ENCODE measurements around the gene KANSL1L. TPM values are rescaled to one million over a fixed set of nuclear protein-coding genes. Genes with fewer than 3 reads are reported as not detected.

Gene KANSL1L
- total RNA-seq, 2 donors from 2014 or later = 36.1 to 40.3 TPM

GRCh38 chr2:210203558-210203957 is 32.3 kb upstream of the KANSL1L start:
- TF ChIP-seq POLR2AphosphoS5 (IDR thresholded peaks at IDR 0.05) = no peak
- TF ChIP-seq POLR2A (IDR thresholded peaks at IDR 0.05) = no peak
- no peak for TF ChIP-seq CTCF (IDR thresholded peaks at IDR 0.05)
- Histone ChIP-seq H3K36me3 (no peaks in the 10 kb centered on the region), H3K27me3 (replicated peaks; ENCODE audit: insufficient read depth) (no peaks in the 10 kb centered on the region), H3K4me3 (no peak overlapping the region), H3K9me3 (no peaks in the 10 kb centered on the region), H3K27ac (peak overlapping the region in 1 of 2 donors; percentile 36), H3K4me1 (replicated peaks) (peaks cover 3% of the 10 kb centered on the region)
- intact Hi-C loops (cut with DNase I) = no loop called here
- peak; percentile 25 for DNase-seq (ENCODE audit: low spot score)
- WGBS = 26% methylated on average over 1 of the region's 1 CpG

- H3K36me3 ChIP-seq = no peaks in the 10 kb centered on the region
- peak in 2 of 4 experiments; percentile 8 to 13 for TF ChIP-seq CTCF (IDR thresholded peaks at IDR 0.05)
- TF ChIP-seq POLR2A (IDR thresholded peaks at IDR 0.05) = no peak
- WGBS = 50% methylated on average over 1 of the region's 1 CpG
- no peaks in the 10 kb centered on the region for H3K4me1 ChIP-seq (replicated peaks)
- DNase-seq (ENCODE audit: low spot score) = no peak
- no peaks in the 10 kb centered on the region for H3K9me3 ChIP-seq
- intact Hi-C loops (cut with DNase I) = no loop called here
- H3K27me3 ChIP-seq (replicated peaks; ENCODE audit: insufficient read depth) = no peaks in the 10 kb centered on the region
- H3K4me3 ChIP-seq = no peak overlapping the region
- peak overlapping the region; percentile 0 to 36 for H3K27ac ChIP-seq
These were observed 31.9 kb upstream of the KANSL1L start for GRCh38 chr2:210203147-210203546.

- intact Hi-C loops (cut with DNase I) = loop anchor here (5.0 kb wide), 1 partner anchor 128 kb away; no protein-coding TSS in a partner anchor
- no peak for DNase-seq (ENCODE audit: low spot score)
These were observed 28.6 kb upstream of the KANSL1L start for GRCh38 chr2:210199854-210200253.

GRCh38 chr2:210199186-210199765 is 28.1 kb upstream of the KANSL1L start:
- H3K4me3 ChIP-seq = no peak overlapping the region
- no peak for TF ChIP-seq POLR2A (IDR thresholded peaks at IDR 0.05)
- TF ChIP-seq POLR2AphosphoS5 (IDR thresholded peaks at IDR 0.05) = no peak
- TF ChIP-seq CTCF (IDR thresholded peaks at IDR 0.05) = peak; percentile 60 to 73 (median 64)
- intact Hi-C loops (cut with DNase I) = loop anchor here (5.0 kb wide), 1 partner anchor 127 kb away; no protein-coding TSS in a partner anchor
- H3K9me3 ChIP-seq = no peaks in the 10 kb centered on the region
- no peaks in the 10 kb centered on the region for H3K4me1 ChIP-seq (replicated peaks)
- H3K27ac ChIP-seq = no peak overlapping the region
- no peaks in the 10 kb centered on the region for H3K27me3 ChIP-seq (replicated peaks; ENCODE audit: insufficient read depth)
- DNase-seq (ENCODE audit: low spot score) = no peak
- no peaks in the 10 kb centered on the region for H3K36me3 ChIP-seq

More at GRCh38 chr2:210199854-210200253, 28.6 kb upstream of the KANSL1L start:
- Histone ChIP-seq H3K27ac (no peak overlapping the region), H3K4me1 (replicated peaks) (no peaks in the 10 kb centered on the region), H3K27me3 (replicated peaks; ENCODE audit: insufficient read depth) (no peaks in the 10 kb centered on the region), H3K9me3 (no peaks in the 10 kb centered on the region), H3K4me3 (no peak overlapping the region), H3K36me3 (no peaks in the 10 kb centered on the region)
- TF ChIP-seq POLR2A (IDR thresholded peaks at IDR 0.05) (no peak), POLR2AphosphoS5 (IDR thresholded peaks at IDR 0.05) (no peak), CTCF (IDR thresholded peaks at IDR 0.05) (no peak)
- 91% methylated on average over 3 of the region's 3 CpGs for WGBS

GRCh38 chr2:210198326-210198725 is 27.1 kb upstream of the KANSL1L start:
- TF ChIP-seq POLR2A (IDR thresholded peaks at IDR 0.05) = no peak
- no peak for TF ChIP-seq CTCF (IDR thresholded peaks at IDR 0.05)
- no peak for TF ChIP-seq POLR2AphosphoS5 (IDR thresholded peaks at IDR 0.05)

More at GRCh38 chr2:210198326-210198725, 27.1 kb upstream of the KANSL1L start:
- Histone ChIP-seq H3K9me3 (no peaks in the 10 kb centered on the region), H3K27me3 (replicated peaks; ENCODE audit: insufficient read depth) (no peaks in the 10 kb centered on the region), H3K4me3 (no peak overlapping the region), H3K4me1 (replicated peaks) (no peaks in the 10 kb centered on the region), H3K27ac (no peak overlapping the region), H3K36me3 (no peaks in the 10 kb centered on the region)
- WGBS = 43% methylated on average over 1 of the region's 1 CpG
- intact Hi-C loops (cut with DNase I) = loop anchor here (5.0 kb wide), 1 partner anchor 126 kb away; no protein-coding TSS in a partner anchor
- DNase-seq (ENCODE audit: low spot score) = no peak
